ENCODE measurements around the gene ATP5PD. TPM values are rescaled to one million over a fixed set of nuclear protein-coding genes. Genes with fewer than 3 reads are reported as not detected.

ATP5PD gene
- total RNA-seq, 1 experiment from 2014 or later: 344 TPM

DNA sequence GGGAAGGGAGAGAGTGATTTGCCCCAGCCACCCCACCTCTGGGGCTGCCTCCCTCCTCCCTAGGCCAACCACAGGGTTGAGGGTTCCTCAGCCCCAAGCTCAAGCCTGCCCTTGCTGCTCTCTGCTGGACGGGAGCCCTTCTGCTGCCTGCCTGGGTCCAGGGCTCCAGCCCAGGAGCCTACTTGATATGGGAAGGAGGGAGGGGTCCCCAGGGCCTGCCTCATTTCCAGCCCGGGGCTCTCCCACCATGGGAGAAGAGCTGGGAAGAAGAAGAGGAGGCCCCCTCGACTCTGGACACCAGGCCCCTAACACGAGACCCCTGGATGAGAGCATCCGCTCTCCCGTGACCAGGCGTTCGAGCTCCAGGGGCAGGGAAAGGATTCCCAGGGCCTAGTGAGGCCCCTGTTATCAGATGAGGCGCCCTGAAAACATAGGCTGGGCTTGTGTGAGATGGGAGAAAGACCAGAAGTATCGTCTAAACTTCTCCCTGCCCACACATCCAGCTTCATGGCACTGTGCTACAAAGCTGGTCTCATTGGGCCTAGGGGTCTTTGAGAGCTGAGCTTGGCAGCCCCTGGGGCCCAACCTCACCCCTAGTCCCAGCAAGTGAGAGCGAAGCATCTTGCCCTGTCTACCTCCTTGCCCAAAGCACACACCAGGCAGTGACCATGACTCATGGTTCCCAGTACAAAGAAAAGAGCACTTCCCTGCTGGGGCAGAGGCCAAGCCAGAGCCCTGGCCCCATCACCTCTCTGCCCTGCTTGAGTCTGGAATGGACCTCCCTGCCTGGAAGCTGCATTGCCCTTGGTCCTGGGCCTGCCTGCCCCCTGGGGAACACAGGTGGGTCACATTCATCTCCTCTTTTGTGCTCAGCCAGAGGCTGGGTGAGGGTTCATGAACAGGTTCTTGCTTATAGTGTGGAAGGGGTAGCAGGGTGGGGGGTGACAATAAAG is 42.0 kb upstream of the ATP5PD start:
- Histone ChIP-seq H2AFZ (ENCODE audit: low read length) (no peak overlapping the region), H3K9ac (ENCODE audit: extremely low read depth, insufficient read length, low read length) (peak overlapping the region; percentile 55), H2BK5ac (ENCODE audit: insufficient read length, low read length) (no peak overlapping the region), H3K14ac (ENCODE audit: insufficient read depth, low read length) (peak overlapping the region; percentile 69), H4K5ac (ENCODE audit: insufficient read length, low read depth, low read length) (no peak overlapping the region), H3K27me3 (ENCODE audit: insufficient read depth, low read length) (no peaks in the 10 kb centered on the region), H2BK120ac (ENCODE audit: low read depth, low read length, poor library complexity, severe bottlenecking) (no peak overlapping the region), H3K4ac (ENCODE audit: low read depth, low read length) (no peak overlapping the region), H3K9me3 (ENCODE audit: control insufficient read depth, low read depth, low read length) (no peaks in the 10 kb centered on the region), H4K20me1 (ENCODE audit: control insufficient read depth, insufficient read depth, insufficient read length) (no peaks in the 10 kb centered on the region), H3T11ph (ENCODE audit: low read length) (no peak overlapping the region), H3K4me1 (ENCODE audit: insufficient read depth, low read length) (peaks cover 7% of the 10 kb centered on the region; the same call in 1 of the 2 replicates), H2AK5ac (ENCODE audit: insufficient read length, low read length) (no peak overlapping the region), H3K18ac (ENCODE audit: insufficient read length, low read depth, low read length) (peak overlapping the region; percentile 81), H3K79me1 (ENCODE audit: insufficient read depth, low read depth, low read length, poor library complexity, severe bottlenecking) (no peaks in the 10 kb centered on the region), H4K91ac (ENCODE audit: insufficient read length, low read depth, low read length) (no peak overlapping the region), H2BK12ac (ENCODE audit: insufficient read length, low read depth, low read length) (no peak overlapping the region), H3K23me2 (ENCODE audit: insufficient read length, low read depth, low read length, poor library complexity, severe bottlenecking) (peaks cover 7% of the 10 kb centered on the region), H2BK15ac (ENCODE audit: low read depth, low read length) (no peak overlapping the region), H3K27ac (ENCODE audit: insufficient read length, low read depth, low read length) (no peak overlapping the region), H3K4me2 (ENCODE audit: insufficient read depth, insufficient read length, low read length) (peak overlapping the region; percentile 75), H2BK20ac (ENCODE audit: low read depth, low read length, poor library complexity, severe bottlenecking) (no peak overlapping the region), H3K56ac (ENCODE audit: insufficient read length, low read depth, low read length) (no peak overlapping the region), H4K8ac (replicated peaks; ENCODE audit: insufficient read length, low read depth, low read length) (no peak overlapping the region), H3K23ac (ENCODE audit: insufficient read length, low read depth, low read length) (no peak overlapping the region), H3K79me2 (ENCODE audit: insufficient read depth, low read length) (no peaks in the 10 kb centered on the region; the same call in 1 of the 2 replicates)
- no CpG with 5 or more reads among the region's 11 CpGs for WGBS (ENCODE audit: extremely low coverage, insufficient read length, low lambda C conversion rate)
- Mint-ChIP-seq H3K4me3 (peak overlapping the region; percentile 79 to 88), H3K27me3 (ENCODE audit: low read depth) (no peaks in the 10 kb centered on the region), H3K9me3 (no peaks in the 10 kb centered on the region), H3K27ac (peak overlapping the region in 1 of 3 experiments; percentile 95; a peak in 4 of 7 replicates), H3K4me1 (peaks cover 56% of the 10 kb centered on the region in 2 experiments), H3K36me3 (ENCODE audit: insufficient read depth in 1 of 3, low read depth in 3 of 3) (peaks cover 2 to 4% (median 2%) of the 10 kb centered on the region in 3 experiments; a peak in 5 of 7 replicates)
- DNase-seq: peak; percentile 78
- TF ChIP-seq, protein P1, sequence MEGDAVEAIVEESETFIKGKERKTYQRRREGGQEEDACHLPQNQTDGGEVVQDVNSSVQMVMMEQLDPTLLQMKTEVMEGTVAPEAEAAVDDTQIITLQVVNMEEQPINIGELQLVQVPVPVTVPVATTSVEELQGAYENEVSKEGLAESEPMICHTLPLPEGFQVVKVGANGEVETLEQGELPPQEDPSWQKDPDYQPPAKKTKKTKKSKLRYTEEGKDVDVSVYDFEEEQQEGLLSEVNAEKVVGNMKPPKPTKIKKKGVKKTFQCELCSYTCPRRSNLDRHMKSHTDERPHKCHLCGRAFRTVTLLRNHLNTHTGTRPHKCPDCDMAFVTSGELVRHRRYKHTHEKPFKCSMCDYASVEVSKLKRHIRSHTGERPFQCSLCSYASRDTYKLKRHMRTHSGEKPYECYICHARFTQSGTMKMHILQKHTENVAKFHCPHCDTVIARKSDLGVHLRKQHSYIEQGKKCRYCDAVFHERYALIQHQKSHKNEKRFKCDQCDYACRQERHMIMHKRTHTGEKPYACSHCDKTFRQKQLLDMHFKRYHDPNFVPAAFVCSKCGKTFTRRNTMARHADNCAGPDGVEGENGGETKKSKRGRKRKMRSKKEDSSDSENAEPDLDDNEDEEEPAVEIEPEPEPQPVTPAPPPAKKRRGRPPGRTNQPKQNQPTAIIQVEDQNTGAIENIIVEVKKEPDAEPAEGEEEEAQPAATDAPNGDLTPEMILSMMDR (conservative IDR thresholded peaks at IDR 0.05): no peak
